HCT116 (cell line): ENCODE data around the gene HJURP. TPM values are rescaled to one million over a fixed set of nuclear protein-coding genes. Genes with fewer than 3 reads are reported as not detected.

Source experiments
- ATAC-seq: fragments of 200-7000 bp; cut with Tn5 transposase; 2 replicates; pipeline ENCODE4 v1.9.1; 2020; ENCODE audit warnings: mild to moderate bottlenecking, moderate library complexity
- BruUV-seq: library from RNA; stranded (reverse); fragments of 400-500 nt; replicated peaks from 2 replicates; lab custom pipeline; 2021; lab: Mats Ljungman, UMichigan
- CTCF ChIA-PET: fragments of 300-600 bp; sonication (Branson Sonifier 250); formaldehyde crosslinking; loops from one replicate; lab custom pipeline; 2021; ENCODE audit warnings: antibody characterized with exemption; lab: Charles Lee
- POLR2A ChIA-PET: fragments of 300-600, 350-600 bp; sonication (Branson Sonifier 250); formaldehyde crosslinking; loops from one replicate; lab custom pipeline; 2021; ENCODE audit warnings: antibody characterized with exemption; lab: Charles Lee
- RAD21 ChIA-PET, 2 experiments: fragments of 300-600 bp; sonication (Branson Sonifier 250); formaldehyde crosslinking; loops; one replicate each; lab custom pipeline; 2023; ENCODE audit warnings: low total read pairs in 2 of 2; ENCODE audit not compliant: uncharacterized antibody in 2 of 2, unreplicated experiment in 2 of 2, low non-redundant PET in 1 of 2; lab: Charles Lee
- DNase-seq: peaks from one replicate; pipeline ENCODE4 v3.0.0-alpha.2; 2010; ENCODE audit warnings: low read depth, low spot score
- H2AFZ ChIP-seq: fragments of 200-600 bp; shearing (Covaris generic), sonication (generic); 2 replicates; pipeline ENCODE4 v1.6.1; 2017; ENCODE audit warnings: low read depth, mixed run types, mixed read lengths, antibody characterized with exemption, low read length; ENCODE audit not compliant: poor library complexity, severe bottlenecking
- H3K27ac ChIP-seq: 2 replicates; pipeline ENCODE4 v1.5.1; 2012; ENCODE audit warnings: low read depth, low read length
- H3K27me3 ChIP-seq: fragments of 200-600 bp; sonication (generic); 2 replicates; pipeline ENCODE4 v1.6.1; 2016; ENCODE audit warnings: mixed run types, low read length, mixed read lengths; ENCODE audit not compliant: insufficient read depth
- H3K36me3 ChIP-seq, 2 experiments: fragments of 200-500 bp in 1 of 2; fragments of 200-600 bp in 1 of 2; sonication (Bioruptor generic) in 1 of 2; sonication (generic) in 1 of 2; 2 replicates each; pipeline versions ENCODE4 v1.5.1 to v1.6.1; 2014 to 2016; ENCODE audit warnings: low read length in 2 of 2, inconsistent platforms in 1 of 2, mixed read lengths in 1 of 2, mixed run types in 1 of 2; ENCODE audit not compliant: insufficient read depth in 2 of 2, control insufficient read depth in 1 of 2
- H3K4me1 ChIP-seq, 2 experiments: fragments of 200-600 bp in 1 of 2; sonication (generic) in 1 of 2; 2 replicates each; pipeline versions ENCODE4 v1.5.1 to v1.6.1; 2012 to 2017; ENCODE audit warnings: low read length in 2 of 2, inconsistent platforms in 1 of 2, mild to moderate bottlenecking in 1 of 2, mixed read lengths in 1 of 2, mixed run types in 1 of 2, moderate library complexity in 1 of 2; ENCODE audit not compliant: insufficient read depth in 2 of 2, control insufficient read depth in 1 of 2
- H3K4me2 ChIP-seq: fragments of 200-600 bp; sonication (generic); 2 replicates; pipeline ENCODE4 v1.6.1; 2017; ENCODE audit warnings: mixed run types, low read length, mixed read lengths
- H3K4me3 ChIP-seq, 2 experiments: fragments of 200-600 bp in 1 of 2; sonication (generic) in 1 of 2; replicated peaks in 1 of 2; 2 replicates each; pipeline ENCODE4 v1.5.1; 2011 to 2016; ENCODE audit warnings: low read length in 2 of 2, control low read depth in 1 of 2, low read depth in 1 of 2, mild to moderate bottlenecking in 1 of 2, mixed read lengths in 1 of 2, mixed run types in 1 of 2
- H3K79me2 ChIP-seq: fragments of 200-600 bp; sonication (generic); 2 replicates; pipeline ENCODE4 v1.6.1; 2017; ENCODE audit warnings: mild to moderate bottlenecking, mixed run types, low read length, moderate library complexity, mixed read lengths; ENCODE audit not compliant: insufficient read depth
- H3K9ac ChIP-seq: fragments of 200-600 bp; sonication (generic); 2 replicates; pipeline ENCODE4 v1.6.1; 2016; ENCODE audit warnings: low read length, mixed read lengths
- H3K9me2 ChIP-seq: fragments of 200-600 bp; sonication (generic), shearing (Covaris generic); 2 replicates; pipeline ENCODE4 v1.6.1; 2017; ENCODE audit warnings: mixed run types, mild to moderate bottlenecking, moderate library complexity; ENCODE audit not compliant: insufficient read depth
- H3K9me3 ChIP-seq, 2 experiments: fragments of 200-500 bp in 1 of 2; fragments of 200-600 bp in 1 of 2; sonication (Bioruptor generic) in 1 of 2; sonication (generic) in 1 of 2; 2 replicates each; pipeline ENCODE4 v1.6.1; 2014 to 2017; ENCODE audit warnings: low read length in 2 of 2, mixed read lengths in 2 of 2, inconsistent platforms in 1 of 2, low read depth in 1 of 2, mild to moderate bottlenecking in 1 of 2, mixed run types in 1 of 2, moderate library complexity in 1 of 2; ENCODE audit not compliant: control insufficient read depth in 1 of 2, insufficient read depth in 1 of 2
- H4K20me1 ChIP-seq: fragments of 200-600 bp; sonication (generic), shearing (Covaris generic); 2 replicates; pipeline ENCODE4 v1.6.1; 2017; ENCODE audit warnings: mixed run types, mild to moderate bottlenecking, moderate library complexity; ENCODE audit not compliant: insufficient read depth
- CEBPB ChIP-seq: IDR thresholded peaks from 2 replicates; pipeline ENCODE4 v1.6.1; 2012; ENCODE audit warnings: low read depth
- EGR1 ChIP-seq: IDR thresholded peaks from 2 replicates; pipeline ENCODE4 v1.6.1; 2012; ENCODE audit warnings: low read depth
- ELF1 ChIP-seq: IDR thresholded peaks from 2 replicates; pipeline ENCODE4 v1.6.1; 2012; ENCODE audit warnings: low read depth, borderline replicate concordance
- EZH2 ChIP-seq: fragments of 200-600 bp; sonication (generic); IDR thresholded peaks from 2 replicates; pipeline ENCODE4 v1.6.1; 2017; ENCODE audit warnings: antibody characterized with exemption, mixed run types
- EZH2phosphoT487 ChIP-seq: fragments of 200-600 bp; IDR thresholded peaks from 2 replicates; pipeline ENCODE4 v1.6.1; 2018; ENCODE audit warnings: antibody characterized with exemption, borderline replicate concordance
- POLR2AphosphoS5 ChIP-seq: IDR thresholded peaks from 2 replicates; pipeline ENCODE4 v1.6.1; 2011; ENCODE audit warnings: mild to moderate bottlenecking, low read depth, low read length, moderate library complexity
- SIN3A ChIP-seq: IDR thresholded peaks from 2 replicates; pipeline ENCODE4 v1.6.1; 2012; ENCODE audit warnings: low read depth
- SP1 ChIP-seq: IDR thresholded peaks from 2 replicates; pipeline ENCODE4 v1.6.1; 2012; ENCODE audit warnings: low read depth
- YY1 ChIP-seq: IDR thresholded peaks from 2 replicates; pipeline ENCODE4 v1.6.1; 2011; ENCODE audit warnings: low read length, low read depth, moderate library complexity, mild to moderate bottlenecking; ENCODE audit not compliant: insufficient replicate concordance; ENCODE audit errors: extremely low read depth
- ZFX ChIP-seq: fragments of 450-650 bp; IDR thresholded peaks from 2 replicates; pipeline ENCODE4 v1.6.1; 2017
- ZNF274 ChIP-seq: fragments of 200-500 bp; sonication (Bioruptor generic); IDR thresholded peaks from 2 replicates; pipeline ENCODE4 v1.6.1; 2014; ENCODE audit warnings: mild to moderate bottlenecking, low read depth, low read length, inconsistent platforms
- intact Hi-C: fragments of 100-400 bp; cut with micrococcal nuclease; formaldehyde crosslinking; loops from 2 replicates; pipeline ENCODE4 v1.10.0; 2022
- total RNA-seq: library from RNA; stranded (reverse); gene quantifications from one replicate; pipeline ENCODE4 v1.2.1, GENCODE V29; 2021; ENCODE audit not compliant: unreplicated experiment
- TF ChIP-seq, protein P1 (sequence below): IDR thresholded peaks from 2 replicates; pipeline ENCODE4 v1.6.1; 2012
- TF ChIP-seq, protein P2 (sequence below): IDR thresholded peaks from 2 replicates; pipeline ENCODE4 v1.6.1; 2012; ENCODE audit warnings: low read depth
- TF ChIP-seq, protein P3 (sequence below): IDR thresholded peaks from 2 replicates; pipeline ENCODE4 v1.6.1; 2011; ENCODE audit warnings: mild to moderate bottlenecking, low read length, moderate library complexity; ENCODE audit not compliant: insufficient replicate concordance; ENCODE audit errors: extremely low read depth

Gene HJURP
- total RNA-seq, 1 experiment from 2014 or later, result 64.1 TPM

DNA sequence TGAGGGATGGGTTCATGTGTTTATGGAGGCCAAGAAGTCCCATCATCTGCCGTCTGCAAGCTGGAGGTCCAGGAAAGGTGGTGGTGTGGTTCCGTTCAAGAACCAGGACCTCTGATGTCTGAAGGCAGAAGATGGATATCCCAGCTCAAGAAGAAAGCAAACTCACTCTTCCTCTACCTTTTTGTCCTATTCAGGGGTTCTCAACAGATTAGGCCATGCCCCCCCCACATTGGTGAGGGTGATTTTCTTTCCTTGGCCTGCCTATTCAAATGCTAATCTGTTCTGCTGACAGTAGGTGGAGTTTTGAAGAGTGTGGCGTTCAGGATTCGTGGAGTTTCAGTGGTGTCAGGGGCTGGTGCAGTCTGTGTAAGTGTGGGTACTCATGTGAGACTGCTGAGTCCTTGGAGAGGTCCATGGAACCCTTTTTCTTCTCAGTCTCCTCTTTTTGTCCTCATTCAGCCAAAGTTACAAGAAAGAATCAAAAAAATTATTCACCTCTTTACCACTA, 8.0 kb upstream of the HJURP start:
- DNase-seq (no peak), ATAC-seq (peak; percentile 46; the same call in 1 of the 2 replicates)
- TF ChIP-seq EZH2phosphoT487, result no peak
- no peak overlapping the region for H2AFZ ChIP-seq
- H3K9me3 ChIP-seq, result no peaks in the 10 kb centered on the region
- CTCF ChIA-PET, result no interaction called here
- H3K4me2 ChIP-seq, result no peak overlapping the region
- POLR2A ChIA-PET, result no interaction called here
- H3K9me2 ChIP-seq, result no peaks in the 10 kb centered on the region
- intact Hi-C loops, result no loop called here
- peaks cover 0 to 4% of the 10 kb centered on the region in 2 experiments; a peak in 2 of 4 replicates for H3K4me1 ChIP-seq
- H3K79me2 ChIP-seq, result peaks cover 25% of the 10 kb centered on the region
- H3K36me3 ChIP-seq, result peaks cover 0 to 12% of the 10 kb centered on the region in 2 experiments; a peak in 1 of 4 replicates
- no peaks in the 10 kb centered on the region for H4K20me1 ChIP-seq
- no peak overlapping the region for H3K9ac ChIP-seq
- no peak overlapping the region for H3K4me3 ChIP-seq
- no peak overlapping the region for H3K27ac ChIP-seq
- RAD21 ChIA-PET, result no interaction called here
- no TSS peak for BruUV-seq
- H3K27me3 ChIP-seq, result no peaks in the 10 kb centered on the region

DNA sequence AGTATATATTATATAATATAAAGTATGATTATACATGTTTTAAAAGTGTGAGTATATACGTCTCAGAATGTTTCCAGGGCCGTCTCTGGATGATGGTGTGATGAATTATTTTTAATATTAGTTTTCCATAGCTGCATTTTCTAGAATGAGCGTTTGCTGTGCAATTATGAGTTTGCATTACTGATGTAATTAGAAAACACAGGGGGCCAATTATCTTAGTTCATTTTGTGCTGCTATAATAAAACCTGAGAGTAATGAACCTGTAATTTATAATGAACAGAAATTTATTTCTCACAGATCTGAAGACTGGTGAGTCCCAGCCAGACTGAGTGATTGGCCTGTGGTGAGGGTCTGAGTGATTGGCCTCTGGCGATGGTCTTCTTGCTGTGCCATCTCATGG, 4.0 kb upstream of the HJURP start:
- no peak overlapping the region for H2AFZ ChIP-seq
- no peaks in the 10 kb centered on the region for H3K27me3 ChIP-seq
- no peaks in the 10 kb centered on the region for H3K9me2 ChIP-seq
- H4K20me1 ChIP-seq, result no peaks in the 10 kb centered on the region
- no peaks in the 10 kb centered on the region for H3K9me3 ChIP-seq
- intact Hi-C loops, result no loop called here
- no peak overlapping the region for H3K4me3 ChIP-seq
- CTCF ChIA-PET, result interaction anchor here (0.6 to 2.9 kb wide), 3 partner anchors 9 to 103 kb away, joined by 3 to 9 read pairs (median 3); partner anchors contain the start of gene MSL3B
- no peak for DNase-seq
- peaks cover 0 to 4% of the 10 kb centered on the region in 2 experiments; a peak in 1 of 4 replicates for H3K36me3 ChIP-seq
- no peak overlapping the region for H3K9ac ChIP-seq
- no TSS peak for BruUV-seq
- H3K79me2 ChIP-seq, result peaks cover 10% of the 10 kb centered on the region
- H3K4me2 ChIP-seq, result no peak overlapping the region
- ATAC-seq, result no peak
- H3K4me1 ChIP-seq, result peaks cover 0 to 14% of the 10 kb centered on the region in 2 experiments; a peak in 2 of 4 replicates
- POLR2A ChIA-PET, result no interaction called here
- H3K27ac ChIP-seq, result no peak overlapping the region
- RAD21 ChIA-PET, result no interaction called here
- no peak for TF ChIP-seq YY1
- no peak for TF ChIP-seq SIN3A
- TF ChIP-seq ZNF274, result no peak
- TF ChIP-seq, protein P1, sequence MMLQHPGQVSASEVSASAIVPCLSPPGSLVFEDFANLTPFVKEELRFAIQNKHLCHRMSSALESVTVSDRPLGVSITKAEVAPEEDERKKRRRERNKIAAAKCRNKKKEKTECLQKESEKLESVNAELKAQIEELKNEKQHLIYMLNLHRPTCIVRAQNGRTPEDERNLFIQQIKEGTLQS, result no peak
- TF ChIP-seq, protein P2, sequence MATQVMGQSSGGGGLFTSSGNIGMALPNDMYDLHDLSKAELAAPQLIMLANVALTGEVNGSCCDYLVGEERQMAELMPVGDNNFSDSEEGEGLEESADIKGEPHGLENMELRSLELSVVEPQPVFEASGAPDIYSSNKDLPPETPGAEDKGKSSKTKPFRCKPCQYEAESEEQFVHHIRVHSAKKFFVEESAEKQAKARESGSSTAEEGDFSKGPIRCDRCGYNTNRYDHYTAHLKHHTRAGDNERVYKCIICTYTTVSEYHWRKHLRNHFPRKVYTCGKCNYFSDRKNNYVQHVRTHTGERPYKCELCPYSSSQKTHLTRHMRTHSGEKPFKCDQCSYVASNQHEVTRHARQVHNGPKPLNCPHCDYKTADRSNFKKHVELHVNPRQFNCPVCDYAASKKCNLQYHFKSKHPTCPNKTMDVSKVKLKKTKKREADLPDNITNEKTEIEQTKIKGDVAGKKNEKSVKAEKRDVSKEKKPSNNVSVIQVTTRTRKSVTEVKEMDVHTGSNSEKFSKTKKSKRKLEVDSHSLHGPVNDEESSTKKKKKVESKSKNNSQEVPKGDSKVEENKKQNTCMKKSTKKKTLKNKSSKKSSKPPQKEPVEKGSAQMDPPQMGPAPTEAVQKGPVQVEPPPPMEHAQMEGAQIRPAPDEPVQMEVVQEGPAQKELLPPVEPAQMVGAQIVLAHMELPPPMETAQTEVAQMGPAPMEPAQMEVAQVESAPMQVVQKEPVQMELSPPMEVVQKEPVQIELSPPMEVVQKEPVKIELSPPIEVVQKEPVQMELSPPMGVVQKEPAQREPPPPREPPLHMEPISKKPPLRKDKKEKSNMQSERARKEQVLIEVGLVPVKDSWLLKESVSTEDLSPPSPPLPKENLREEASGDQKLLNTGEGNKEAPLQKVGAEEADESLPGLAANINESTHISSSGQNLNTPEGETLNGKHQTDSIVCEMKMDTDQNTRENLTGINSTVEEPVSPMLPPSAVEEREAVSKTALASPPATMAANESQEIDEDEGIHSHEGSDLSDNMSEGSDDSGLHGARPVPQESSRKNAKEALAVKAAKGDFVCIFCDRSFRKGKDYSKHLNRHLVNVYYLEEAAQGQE, result no peak
- no peak for TF ChIP-seq EGR1
- TF ChIP-seq, protein P3, sequence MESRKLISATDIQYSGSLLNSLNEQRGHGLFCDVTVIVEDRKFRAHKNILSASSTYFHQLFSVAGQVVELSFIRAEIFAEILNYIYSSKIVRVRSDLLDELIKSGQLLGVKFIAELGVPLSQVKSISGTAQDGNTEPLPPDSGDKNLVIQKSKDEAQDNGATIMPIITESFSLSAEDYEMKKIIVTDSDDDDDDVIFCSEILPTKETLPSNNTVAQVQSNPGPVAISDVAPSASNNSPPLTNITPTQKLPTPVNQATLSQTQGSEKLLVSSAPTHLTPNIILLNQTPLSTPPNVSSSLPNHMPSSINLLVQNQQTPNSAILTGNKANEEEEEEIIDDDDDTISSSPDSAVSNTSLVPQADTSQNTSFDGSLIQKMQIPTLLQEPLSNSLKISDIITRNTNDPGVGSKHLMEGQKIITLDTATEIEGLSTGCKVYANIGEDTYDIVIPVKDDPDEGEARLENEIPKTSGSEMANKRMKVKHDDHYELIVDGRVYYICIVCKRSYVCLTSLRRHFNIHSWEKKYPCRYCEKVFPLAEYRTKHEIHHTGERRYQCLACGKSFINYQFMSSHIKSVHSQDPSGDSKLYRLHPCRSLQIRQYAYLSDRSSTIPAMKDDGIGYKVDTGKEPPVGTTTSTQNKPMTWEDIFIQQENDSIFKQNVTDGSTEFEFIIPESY, result no peak
- no peak for TF ChIP-seq ELF1
- TF ChIP-seq EZH2, result no peak
- no peak for TF ChIP-seq EZH2phosphoT487
- no peak for TF ChIP-seq SP1
- TF ChIP-seq POLR2AphosphoS5, result no peak
- TF ChIP-seq CEBPB, result no peak
- TF ChIP-seq ZFX, result no peak
